Tibial nerve (tissue), 4 donors: ENCODE results near the gene IZUMO4.

ENCODE experiments used
- CTCF ChIP-seq, 5 experiments: fragments of 200-600 bp in 3 of 5; fragments of 450-650 bp in 2 of 5; sonication (generic) in 3 of 5; IDR thresholded peaks; one replicate each; pipeline ENCODE4 v1.5.1; 2016 to 2019; ENCODE audit warnings: antibody characterized with exemption in 5 of 5, mild to moderate bottlenecking in 3 of 5, moderate library complexity in 2 of 5
- EP300 ChIP-seq, 2 donors: sonication (generic); formaldehyde crosslinking; IDR thresholded peaks; one replicate each; pipeline ENCODE4 v1.6.1; 2017; ENCODE audit warnings: antibody characterized with exemption in 2 of 2, mild to moderate bottlenecking in 1 of 2
- POLR2A ChIP-seq, 2 donors: fragments of 450-650 bp; IDR thresholded peaks; one replicate each; pipeline ENCODE4 v1.6.1; 2017; ENCODE audit warnings: antibody characterized with exemption in 2 of 2, mild to moderate bottlenecking in 2 of 2, moderate library complexity in 2 of 2

GRCh38 chr19:2118438-2118837 is 21.7 kb downstream of the IZUMO4 start:
- TF ChIP-seq CTCF (IDR thresholded peaks at IDR 0.05), result no peak
- no peak for TF ChIP-seq POLR2A (IDR thresholded peaks at IDR 0.05)
- no peak for TF ChIP-seq EP300 (IDR thresholded peaks at IDR 0.05)
